ENCODE measurements around the gene PLG.

DNA sequence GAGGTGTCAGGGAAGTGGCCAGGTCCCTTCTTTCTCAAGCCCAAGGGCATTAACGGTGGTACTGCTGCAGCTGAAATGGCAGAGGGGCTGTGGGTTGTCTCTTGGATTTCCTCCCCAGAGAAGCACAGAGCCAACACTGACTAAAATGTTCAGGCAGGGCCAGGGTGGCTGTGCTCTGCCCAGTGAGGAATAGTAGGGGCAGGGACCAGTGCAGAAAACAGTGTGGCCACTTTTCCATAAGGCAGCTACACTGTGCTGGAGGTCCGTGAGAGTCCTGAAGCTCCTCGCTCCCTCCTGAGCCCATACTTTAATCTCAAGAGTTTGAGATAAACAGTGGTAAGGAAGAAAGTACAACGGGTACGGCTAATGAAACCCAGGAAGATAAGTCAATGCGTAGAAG is 42.5 kb upstream of the PLG start:
- TF ChIP-seq CTCF (IDR thresholded peaks at IDR 0.05; ENCODE audit: insufficient read depth, low read length, poor library complexity, severe bottlenecking) = no peak
- TF ChIP-seq EZH2phosphoT487 (conservative IDR thresholded peaks at IDR 0.05; ENCODE audit: low read length) = no peak
